CD14-positive monocyte (primary cell): Measurements from ENCODE around the gene MUC20. TPM values are rescaled to one million over a fixed set of nuclear protein-coding genes. Genes with fewer than 3 reads are reported as not detected.
"Not testable (repeated sequence)": the region's sequence is repeated elsewhere in the genome, so short reads cannot be mapped to it uniquely, and the experiment has no call there.

Source experiments
- DNase-seq, 3 donors: peaks; one replicate each; pipeline ENCODE4 v3.0.0-alpha.2; 2011 to 2022
- H2AFZ ChIP-seq: 2 replicates; pipeline ENCODE4 v1.6.0; 2012; ENCODE audit warnings: mild to moderate bottlenecking, low read depth, low read length, inconsistent platforms; ENCODE audit not compliant: insufficient read depth, poor library complexity, severe bottlenecking
- H3K27ac ChIP-seq, 2 donors: 1 replicate in 1 of 2; 2 replicates in 1 of 2; pipeline ENCODE4 v1.5.1; 2012 to 2013; ENCODE audit warnings: low read length in 2 of 2, control low read depth in 1 of 2, inconsistent platforms in 1 of 2, low read depth in 1 of 2, mild to moderate bottlenecking in 1 of 2
- H3K27me3 ChIP-seq, 2 donors: one replicate each; pipeline versions ENCODE4 v1.6.0 to v1.6.1; 2011 to 2013; ENCODE audit warnings: low read length in 2 of 2; ENCODE audit not compliant: control insufficient read depth in 2 of 2, insufficient read depth in 2 of 2
- H3K36me3 ChIP-seq, 2 donors: replicated peaks in 1 of 2; 1 replicate in 1 of 2; 2 replicates in 1 of 2; pipeline versions ENCODE4 v1.5.1 to v1.6.1; 2012 to 2013; ENCODE audit warnings: low read length in 2 of 2, control low read depth in 1 of 2, inconsistent platforms in 1 of 2, mild to moderate bottlenecking in 1 of 2; ENCODE audit not compliant: insufficient read depth in 2 of 2, control insufficient read depth in 1 of 2
- H3K4me1 ChIP-seq, 2 donors: 1 replicate in 1 of 2; 2 replicates in 1 of 2; pipeline versions ENCODE4 v1.5.1 to v1.6.1; 2012 to 2013; ENCODE audit warnings: low read length in 2 of 2, control low read depth in 1 of 2, inconsistent platforms in 1 of 2, mild to moderate bottlenecking in 1 of 2, moderate library complexity in 1 of 2; ENCODE audit not compliant: insufficient read depth in 2 of 2, control insufficient read depth in 1 of 2
- H3K4me2 ChIP-seq: replicated peaks from 2 replicates; pipeline ENCODE3; 2012; ENCODE audit warnings: low read length, moderate library complexity, mild to moderate bottlenecking; ENCODE audit not compliant: poor library complexity, severe bottlenecking; ENCODE audit errors: extremely low read depth
- H3K4me3 ChIP-seq, 3 experiments: fragments of 200-600 bp in 1 of 3; sonication (generic) in 1 of 3; replicated peaks in 1 of 3; 1 replicate in 2 of 3; 2 replicates in 1 of 3; pipeline ENCODE4 v1.5.1; 2011 to 2013; ENCODE audit warnings: low read length in 3 of 3, mild to moderate bottlenecking in 3 of 3, control low read depth in 2 of 3, low read depth in 2 of 3, inconsistent platforms in 1 of 3, moderate library complexity in 1 of 3
- H3K79me2 ChIP-seq: 2 replicates; pipeline ENCODE4 v1.6.0; 2012; ENCODE audit warnings: mild to moderate bottlenecking, control low read depth, inconsistent platforms, low read length, moderate library complexity; ENCODE audit not compliant: insufficient read depth
- H3K9ac ChIP-seq: 2 replicates; pipeline ENCODE4 v1.6.0; 2017; ENCODE audit warnings: low read length, mild to moderate bottlenecking; ENCODE audit not compliant: insufficient read depth, poor library complexity, severe bottlenecking
- H3K9me3 ChIP-seq, 2 donors: replicated peaks in 1 of 2; 1 replicate in 1 of 2; 2 replicates in 1 of 2; pipeline versions ENCODE4 v1.5.1 to v1.6.1; 2012 to 2013; ENCODE audit warnings: low read length in 2 of 2, control low read depth in 1 of 2; ENCODE audit not compliant: control insufficient read depth in 1 of 2, insufficient read depth in 1 of 2
- H4K20me1 ChIP-seq: 2 replicates; pipeline ENCODE4 v1.6.0; 2012; ENCODE audit warnings: mild to moderate bottlenecking, low read length, control low read depth, moderate library complexity; ENCODE audit not compliant: insufficient read depth
- H3K27ac Mint-ChIP-seq, 7 donors: one replicate each; pipeline ENCODE4 v1.8.0; 2020; ENCODE audit warnings: mild to moderate bottlenecking in 7 of 7, mixed read lengths in 7 of 7, moderate library complexity in 6 of 7, inconsistent platforms in 2 of 7
- H3K27me3 Mint-ChIP-seq, 3 donors: one replicate each; pipeline ENCODE4 v1.8.0; 2021 to 2022; ENCODE audit warnings: low read depth in 3 of 3, mild to moderate bottlenecking in 3 of 3, mixed read lengths in 3 of 3, moderate library complexity in 3 of 3, inconsistent platforms in 1 of 3
- H3K36me3 Mint-ChIP-seq, 2 donors: one replicate each; pipeline ENCODE4 v1.8.0; 2020; ENCODE audit warnings: mixed read lengths in 2 of 2, inconsistent platforms in 1 of 2, mild to moderate bottlenecking in 1 of 2
- H3K4me1 Mint-ChIP-seq: one replicate; pipeline ENCODE4 v1.8.0; 2020; ENCODE audit warnings: mild to moderate bottlenecking, mixed read lengths
- H3K4me3 Mint-ChIP-seq, 2 donors: one replicate each; pipeline ENCODE4 v1.8.0; 2020; ENCODE audit warnings: mild to moderate bottlenecking in 2 of 2, mixed read lengths in 2 of 2, moderate library complexity in 1 of 2
- H3K9me3 Mint-ChIP-seq, 7 donors: one replicate each; pipeline ENCODE4 v1.8.0; 2020 to 2022; ENCODE audit warnings: mixed read lengths in 7 of 7, mild to moderate bottlenecking in 6 of 7, moderate library complexity in 6 of 7, inconsistent platforms in 2 of 7
- WGBS: methylation state at CpG from one replicate; pipeline ENCODE4 v1.1.5; 2013; ENCODE audit warnings: missing lambda C conversion rate; ENCODE audit not compliant: insufficient coverage; 5-methylcytosine and 5-hydroxymethylcytosine counted together
- intact Hi-C, 2 donors: fragments of 100-400 bp; cut with micrococcal nuclease; formaldehyde crosslinking; loops; one replicate each; pipeline versions ENCODE4 v1.15.0 to v1.15.1; 2023
- polyA minus RNA-seq: library from RNA; depleted of rRNA, polyadenylated mRNA; stranded (reverse); fragments of >200 nt; gene quantifications from 2 replicates; pipeline ENCODE4 v1.2.3, GENCODE V29; 2012
- polyA plus RNA-seq, 3 donors: library from polyadenylated mRNA; depleted of rRNA in 1 of 3; unstranded in 2 of 3; stranded (reverse) in 1 of 3; fragments of 300-500 nt in 2 of 3; fragments of >200 nt in 1 of 3; fragmentation: Illumina TruSeq in 2 of 3; gene quantifications; 1 replicate in 2 of 3; 2 replicates in 1 of 3; pipeline ENCODE4 v1.2.3, GENCODE V29; 2012 to 2021
- total RNA-seq, 12 experiments: library from RNA in 1 of 12; stranded (reverse) in 1 of 12; fragments of 120-200 nt in 1 of 12; gene quantifications; one replicate each; pipeline ENCODE4 v1.2.4 and lab custom pipeline; 2013 to 2026; ENCODE audit warnings: mixed read lengths in 6 of 12, inconsistent platforms in 1 of 12

The MUC20 gene, protein sequence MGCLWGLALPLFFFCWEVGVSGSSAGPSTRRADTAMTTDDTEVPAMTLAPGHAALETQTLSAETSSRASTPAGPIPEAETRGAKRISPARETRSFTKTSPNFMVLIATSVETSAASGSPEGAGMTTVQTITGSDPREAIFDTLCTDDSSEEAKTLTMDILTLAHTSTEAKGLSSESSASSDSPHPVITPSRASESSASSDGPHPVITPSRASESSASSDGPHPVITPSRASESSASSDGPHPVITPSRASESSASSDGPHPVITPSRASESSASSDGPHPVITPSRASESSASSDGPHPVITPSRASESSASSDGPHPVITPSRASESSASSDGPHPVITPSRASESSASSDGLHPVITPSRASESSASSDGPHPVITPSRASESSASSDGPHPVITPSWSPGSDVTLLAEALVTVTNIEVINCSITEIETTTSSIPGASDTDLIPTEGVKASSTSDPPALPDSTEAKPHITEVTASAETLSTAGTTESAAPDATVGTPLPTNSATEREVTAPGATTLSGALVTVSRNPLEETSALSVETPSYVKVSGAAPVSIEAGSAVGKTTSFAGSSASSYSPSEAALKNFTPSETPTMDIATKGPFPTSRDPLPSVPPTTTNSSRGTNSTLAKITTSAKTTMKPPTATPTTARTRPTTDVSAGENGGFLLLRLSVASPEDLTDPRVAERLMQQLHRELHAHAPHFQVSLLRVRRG
- 0.50 TPM for total RNA-seq (2013)
- polyA plus RNA-seq (1 to 10 TPM in 1 of 3 donors, not detected in 2; 5.4 TPM), polyA minus RNA-seq (2.1 and 3.7 TPM in 2 replicates), total RNA-seq (lab: John Stamatoyannopoulos, UW) (0.06 to 2.6 (median 0.70) reads per million in 11 experiments)

DNA sequence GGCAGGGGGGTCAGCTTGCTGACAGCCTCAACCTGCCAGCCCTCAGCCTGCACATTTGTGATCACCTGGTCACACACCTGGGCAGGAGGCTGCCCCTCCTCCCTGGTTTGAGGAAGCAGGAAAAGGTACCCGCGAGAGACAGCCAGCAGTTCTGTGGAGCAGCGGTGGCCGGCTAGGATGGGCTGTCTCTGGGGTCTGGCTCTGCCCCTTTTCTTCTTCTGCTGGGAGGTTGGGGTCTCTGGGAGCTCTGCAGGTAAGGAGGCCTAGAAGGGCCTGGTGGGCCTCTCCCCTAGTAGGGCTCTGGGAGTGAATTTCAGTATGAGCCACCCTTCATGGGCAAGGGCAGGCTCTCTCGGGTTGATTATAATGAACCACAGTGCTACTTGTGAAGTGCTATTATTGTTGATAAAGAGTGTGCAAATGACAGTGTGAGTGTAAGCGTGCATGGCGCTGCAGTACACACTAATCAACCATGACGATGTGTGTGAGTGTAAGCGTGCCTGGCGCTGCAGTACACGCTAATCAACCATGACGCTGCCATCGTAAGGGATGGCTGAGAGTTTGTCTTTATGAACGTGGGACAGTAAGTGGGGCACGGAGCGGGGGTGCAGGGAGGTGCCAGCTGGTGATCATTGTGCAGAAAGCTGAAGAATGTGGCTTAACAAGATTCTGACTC is at the start of gene MUC20:
Gene MUC20, plus strand, starts transcription at position 148 of the 676 bp plus-strand sequence. Its CDS starts 30 bp downstream, at position 178.
- peaks cover 11 to 12% (median 11%) of the 10 kb centered on the region in 3 donors for H3K27me3 Mint-ChIP-seq
- intact Hi-C loops, H3K9me3 ChIP-seq, H3K4me2 ChIP-seq, H3K27me3 ChIP-seq, H4K20me1 ChIP-seq, H2AFZ ChIP-seq, H3K4me1 Mint-ChIP-seq, H3K79me2 ChIP-seq, H3K36me3 ChIP-seq, H3K9ac ChIP-seq, H3K4me1 ChIP-seq, H3K27ac ChIP-seq, H3K9me3 Mint-ChIP-seq, H3K4me3 ChIP-seq, H3K4me3 Mint-ChIP-seq, H3K36me3 Mint-ChIP-seq: not testable (repeated sequence)
- 64% methylated on average over 4 of the region's 16 CpGs for WGBS
- peak in 1 of 3 donors; percentile 4 for DNase-seq
- peak within 1 kb of the TSS in 1 of 7 donors; percentile 1 for H3K27ac Mint-ChIP-seq

DNA sequence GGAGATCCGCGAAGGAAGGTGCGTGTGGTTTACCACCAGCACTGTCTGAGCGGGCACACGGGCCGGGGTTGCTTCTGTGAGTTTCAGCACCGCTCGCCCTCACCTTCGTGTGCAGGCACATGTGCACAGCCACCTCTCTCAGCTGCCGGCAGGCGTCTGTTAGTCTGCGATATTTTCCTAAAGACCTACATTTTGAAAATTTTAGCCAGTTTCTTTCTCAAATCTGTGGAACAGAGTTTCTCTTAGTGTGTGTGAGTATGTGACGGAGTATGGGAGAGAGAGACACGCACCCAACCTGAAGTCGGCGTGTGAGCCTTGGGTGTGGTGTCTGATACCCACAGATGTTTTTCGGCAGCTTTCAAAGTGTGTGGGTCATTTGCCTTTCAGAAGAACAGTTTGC is 49.5 kb upstream of the MUC20 start:
- H3K4me3 ChIP-seq, H3K27me3 ChIP-seq, H3K27ac Mint-ChIP-seq, H3K4me1 Mint-ChIP-seq, H3K27ac ChIP-seq, H3K4me1 ChIP-seq, H4K20me1 ChIP-seq, intact Hi-C loops, H3K79me2 ChIP-seq, H3K27me3 Mint-ChIP-seq, H3K9ac ChIP-seq, DNase-seq, H3K4me2 ChIP-seq, H2AFZ ChIP-seq, H3K9me3 Mint-ChIP-seq, H3K9me3 ChIP-seq, H3K4me3 Mint-ChIP-seq: not testable (repeated sequence)
- peaks cover 31 to 53% of the 10 kb centered on the region in 2 donors for H3K36me3 ChIP-seq
- 100% methylated on average over 3 of the region's 17 CpGs for WGBS
- H3K36me3 Mint-ChIP-seq = peaks cover 46 to 65% of the 10 kb centered on the region in 2 donors

DNA sequence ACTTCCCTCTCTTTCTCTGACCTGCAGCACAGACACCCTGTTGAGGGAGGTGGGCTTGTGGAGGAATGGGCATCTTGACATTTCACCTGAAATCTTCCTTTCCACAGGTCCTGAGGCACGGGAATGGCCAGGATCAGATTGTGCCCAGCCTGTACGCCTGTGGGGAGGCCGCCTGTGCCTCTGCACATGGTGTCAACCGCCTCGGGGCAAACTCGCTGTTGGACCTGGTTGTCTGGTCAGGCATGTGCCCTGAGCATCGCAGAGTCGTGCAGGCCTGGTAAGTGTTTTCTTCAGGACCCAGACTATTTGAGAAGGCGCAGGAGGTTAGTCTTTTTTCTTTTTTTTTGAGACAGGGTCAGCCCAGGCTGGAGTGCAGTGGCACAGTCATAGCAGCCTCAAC is 47.1 kb upstream of the MUC20 start:
- Mint-ChIP-seq H3K36me3 (peaks cover 52 to 72% of the 10 kb centered on the region in 2 donors), H3K27ac (peak overlapping the region in 1 of 7 donors; percentile 52)
- H3K79me2 ChIP-seq, H3K4me1 ChIP-seq, H3K4me2 ChIP-seq, H3K9me3 ChIP-seq, H3K27ac ChIP-seq, intact Hi-C loops, H4K20me1 ChIP-seq, H3K4me1 Mint-ChIP-seq, H3K9me3 Mint-ChIP-seq, H3K4me3 Mint-ChIP-seq, H3K27me3 Mint-ChIP-seq, H3K9ac ChIP-seq, H3K27me3 ChIP-seq, H3K4me3 ChIP-seq, H2AFZ ChIP-seq, DNase-seq: not testable (repeated sequence)
- peaks cover 43 to 63% of the 10 kb centered on the region in 2 donors for H3K36me3 ChIP-seq
- WGBS = 90% methylated on average over 5 of the region's 9 CpGs

DNA sequence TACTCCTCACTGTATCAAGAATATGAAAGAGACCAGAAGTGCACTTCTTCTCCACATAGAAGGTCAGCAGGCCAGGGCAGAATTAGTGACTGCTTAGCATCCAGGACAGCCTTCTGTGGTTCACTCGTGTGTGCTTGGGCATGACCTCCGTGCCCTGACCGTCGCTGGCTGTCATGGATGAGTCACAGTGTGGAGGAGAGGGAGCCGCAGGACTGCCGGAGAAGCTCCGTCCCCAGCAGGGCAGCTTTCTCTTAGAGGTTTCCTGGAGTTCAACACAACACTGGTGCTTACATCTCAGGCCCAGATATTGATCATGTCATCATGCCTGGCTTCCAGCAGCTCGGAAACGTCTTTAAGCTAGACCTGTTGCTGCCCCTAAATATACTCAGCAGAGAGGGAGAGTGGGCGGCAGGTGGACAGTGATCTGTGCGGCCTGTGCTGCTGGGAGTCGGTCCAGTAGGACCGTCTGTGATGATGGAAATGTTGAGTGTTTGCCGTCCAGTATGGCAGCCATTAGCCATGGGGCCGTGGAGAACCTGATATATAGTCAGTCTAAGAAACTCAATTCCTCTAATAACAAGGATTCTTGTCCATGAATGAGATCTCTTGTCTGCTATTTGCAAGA is 42.3 kb upstream of the MUC20 start:
- peaks cover 43 to 62% of the 10 kb centered on the region in 2 donors for H3K36me3 Mint-ChIP-seq
- peaks cover 36 to 63% of the 10 kb centered on the region in 2 donors for H3K36me3 ChIP-seq
- H3K9ac ChIP-seq, H3K4me3 Mint-ChIP-seq, H3K4me1 Mint-ChIP-seq, H3K9me3 ChIP-seq, DNase-seq, H3K4me2 ChIP-seq, H3K27me3 Mint-ChIP-seq, H3K4me1 ChIP-seq, H3K4me3 ChIP-seq, H3K9me3 Mint-ChIP-seq, H3K79me2 ChIP-seq, H2AFZ ChIP-seq, intact Hi-C loops, H3K27ac Mint-ChIP-seq, H4K20me1 ChIP-seq, H3K27ac ChIP-seq, H3K27me3 ChIP-seq: not testable (repeated sequence)
- 83% methylated on average over 7 of the region's 15 CpGs for WGBS
